NT2/D1 (cell line): ENCODE measurements around the gene PBOV1.

ENCODE experiments used
- SUZ12 ChIP-seq: IDR thresholded peaks from 2 replicates; pipeline ENCODE4 v1.6.1; 2011; ENCODE audit not compliant: insufficient read length, insufficient read depth; ENCODE audit errors: extremely low read depth
- YY1 ChIP-seq: IDR thresholded peaks from 2 replicates; pipeline ENCODE4 v1.6.1; 2011; ENCODE audit not compliant: insufficient read length, insufficient read depth
- ZNF274 ChIP-seq: IDR thresholded peaks from 2 replicates; pipeline ENCODE4 v1.6.1; 2011; ENCODE audit warnings: mild to moderate bottlenecking, low read depth, low read length

DNA sequence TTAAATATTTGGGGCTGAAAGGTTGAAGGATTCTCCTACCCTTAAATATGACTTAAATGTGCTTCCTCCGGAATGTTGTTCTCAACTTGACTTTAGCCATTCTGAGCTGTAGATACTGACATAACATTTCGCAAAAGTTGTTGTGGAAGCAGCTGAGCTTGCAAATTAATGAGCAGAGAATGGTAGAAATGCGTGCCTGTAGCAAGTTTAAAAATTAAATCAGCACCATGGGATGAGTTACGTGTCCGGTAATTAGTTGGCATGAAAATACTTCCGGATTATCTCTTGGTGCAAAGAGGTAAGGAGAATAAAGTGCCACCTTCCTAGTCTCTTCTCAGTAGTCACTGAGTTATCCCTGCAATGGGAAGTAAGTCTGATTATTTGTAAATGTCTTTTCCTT, 23.6 kb upstream of the PBOV1 start:
- TF ChIP-seq YY1 (no peak), ZNF274 (no peak), SUZ12 (no peak)
